Esophagus muscularis mucosa (tissue), 4 donors: ENCODE measurements around the gene GRK3.

Source experiments
- CTCF ChIP-seq, 3 experiments: fragments of 200-600 bp in 2 of 3; fragments of 450-650 bp in 1 of 3; sonication (generic) in 2 of 3; IDR thresholded peaks; one replicate each; pipeline ENCODE4 v1.5.1; 2017 to 2019; ENCODE audit warnings: antibody characterized with exemption in 3 of 3, mild to moderate bottlenecking in 2 of 3, moderate library complexity in 1 of 3
- EP300 ChIP-seq: sonication (generic); formaldehyde crosslinking; IDR thresholded peaks from one replicate; pipeline ENCODE4 v1.6.1; 2017; ENCODE audit warnings: antibody characterized with exemption
- POLR2A ChIP-seq: fragments of 450-650 bp; IDR thresholded peaks from one replicate; pipeline ENCODE4 v1.6.1; 2017; ENCODE audit warnings: antibody characterized with exemption, moderate library complexity, mild to moderate bottlenecking, low read depth
- POLR2AphosphoS5 ChIP-seq, 2 donors: sonication (generic); formaldehyde crosslinking; IDR thresholded peaks; one replicate each; pipeline ENCODE4 v1.6.1; 2017; ENCODE audit warnings: antibody characterized with exemption in 2 of 2

GRCh38 chr22:25637672-25638071 is 73.2 kb downstream of the GRK3 start:
- TF ChIP-seq CTCF (IDR thresholded peaks at IDR 0.05) (no peak), POLR2A (no peak), POLR2AphosphoS5 (IDR thresholded peaks at IDR 0.05) (no peak), EP300 (no peak)
